ENCODE measurements around the gene ZNHIT1. TPM values are rescaled to one million over a fixed set of nuclear protein-coding genes. Genes with fewer than 3 reads are reported as not detected.

ZNHIT1 gene
- total RNA-seq, 2 experiments from 2014 or later = 44.2 TPM

- ATAC-seq = no peak
- CTCF ChIA-PET = interaction anchor here (1.0 kb wide), 1 partner anchor 17 kb away, joined by 3 read pairs; no protein-coding TSS in a partner anchor
- intact Hi-C loops (cut with DNase I, micrococcal nuclease) = no loop called here
- H3K4me3 Mint-ChIP-seq = no peak overlapping the region
- H3K27me3 Mint-ChIP-seq = peaks cover 4% of the 10 kb centered on the region
- no peaks in the 10 kb centered on the region for H3K4me1 Mint-ChIP-seq
- H3K9me3 Mint-ChIP-seq (ENCODE audit: low read depth) = no peaks in the 10 kb centered on the region
- no peak for DNase-seq
- POLR2A ChIA-PET = no interaction called here
- no peaks in the 10 kb centered on the region for H3K36me3 Mint-ChIP-seq (ENCODE audit: low read depth)
- no peak overlapping the region for H3K27ac Mint-ChIP-seq
Measured at GRCh38 chr7:101265622-101266516, 47.9 kb downstream of the ZNHIT1 start.

DNA sequence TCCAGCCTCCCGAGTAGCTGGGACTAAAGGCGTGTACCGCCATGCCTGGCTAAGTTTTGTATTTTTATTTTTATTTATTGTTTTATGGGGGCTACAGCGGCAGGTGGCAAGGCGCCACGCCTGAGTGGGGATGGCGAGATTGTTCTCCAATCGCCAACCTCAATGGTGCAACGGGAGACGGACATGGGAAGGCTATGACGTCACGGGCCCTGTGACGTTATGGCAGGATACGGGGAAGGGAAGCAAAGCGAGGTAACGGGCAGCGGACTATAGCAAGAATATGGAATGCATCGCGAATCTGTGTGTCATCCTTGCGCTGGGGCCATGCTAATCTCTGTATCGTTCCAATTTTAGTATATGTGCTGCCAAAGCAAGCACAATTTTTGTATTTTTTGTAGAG is 51.7 kb downstream of the ZNHIT1 start:
- CTCF ChIA-PET = no interaction called here
- POLR2A ChIA-PET = no interaction called here
- peaks cover 9% of the 10 kb centered on the region for H3K27me3 Mint-ChIP-seq
- H3K4me3 Mint-ChIP-seq = no peak overlapping the region
- H3K27ac Mint-ChIP-seq = no peak overlapping the region
- no peaks in the 10 kb centered on the region for H3K9me3 Mint-ChIP-seq (ENCODE audit: low read depth)
- H3K4me1 Mint-ChIP-seq = no peaks in the 10 kb centered on the region
- DNase-seq (no peak), ATAC-seq (no peak)
- intact Hi-C loops (cut with DNase I, micrococcal nuclease) = no loop called here
- H3K36me3 Mint-ChIP-seq (ENCODE audit: low read depth) = no peaks in the 10 kb centered on the region

- intact Hi-C loops (cut with DNase I, micrococcal nuclease) = no loop called here
- no peaks in the 10 kb centered on the region for H3K9me3 Mint-ChIP-seq (ENCODE audit: low read depth)
- CTCF ChIA-PET = interaction anchor here (0.6 kb wide), 1 partner anchor 91 kb away, joined by 3 read pairs; the partner anchor contains the start of gene COL26A1
- H3K4me3 Mint-ChIP-seq = no peak overlapping the region
- no peak overlapping the region for H3K27ac Mint-ChIP-seq
- ATAC-seq (no peak), DNase-seq (no peak)
- peaks cover 8% of the 10 kb centered on the region for H3K27me3 Mint-ChIP-seq
- no peaks in the 10 kb centered on the region for H3K36me3 Mint-ChIP-seq (ENCODE audit: low read depth)
- no peaks in the 10 kb centered on the region for H3K4me1 Mint-ChIP-seq
- POLR2A ChIA-PET = no interaction called here
Measured at GRCh38 chr7:101271021-101271420, 53.1 kb downstream of the ZNHIT1 start.

GRCh38 chr7:101273206-101273605 is 55.2 kb downstream of the ZNHIT1 start:
- no peaks in the 10 kb centered on the region for H3K4me1 Mint-ChIP-seq
- no peak overlapping the region for H3K27ac Mint-ChIP-seq
- ChIA-PET POLR2A (interaction anchor here (0.6 kb wide), 1 partner anchor 847 kb away, joined by 3 read pairs; no protein-coding TSS in a partner anchor), CTCF (interaction anchor here (0.7 to 2.1 kb wide), 3 partner anchors 10 to 437 kb away, joined by 3 to 9 read pairs (median 4); no protein-coding TSS in a partner anchor)
- ATAC-seq = no peak
- intact Hi-C loops (cut with DNase I, micrococcal nuclease) = no loop called here
- H3K9me3 Mint-ChIP-seq (ENCODE audit: low read depth) = no peaks in the 10 kb centered on the region
- no peak for DNase-seq
- H3K36me3 Mint-ChIP-seq (ENCODE audit: low read depth) = no peaks in the 10 kb centered on the region
- no peak overlapping the region for H3K4me3 Mint-ChIP-seq
- peaks cover 8% of the 10 kb centered on the region for H3K27me3 Mint-ChIP-seq

Other genes with a start within 250 kb of the ZNHIT1 start
- under 1 TPM in 1 of 2 experiments, not detected in 1; 0.34 TPM for gene MUC12, start 248.6 kb upstream of the ZNHIT1 start, total RNA-seq
- not detected for gene MUC17, start 198.1 kb upstream of the ZNHIT1 start, total RNA-seq
- 10 to 100 TPM; 35.3 to 40.8 TPM for gene TRIM56, start 132.7 kb upstream of the ZNHIT1 start, total RNA-seq
- gene SERPINE1, start 91.1 kb upstream of the ZNHIT1 start, total RNA-seq = under 1 TPM; 0.05 to 0.07 TPM
- 10 to 100 TPM; 33.7 to 43.0 TPM for gene AP1S1, start 63.7 kb upstream of the ZNHIT1 start, total RNA-seq
- gene VGF, start 52.6 kb upstream of the ZNHIT1 start, total RNA-seq = under 1 TPM; 0.09 to 0.11 TPM
- not detected for gene NAT16, start 37.9 kb upstream of the ZNHIT1 start, total RNA-seq
- not detected for gene MOGAT3, start 17.1 kb upstream of the ZNHIT1 start, total RNA-seq
- gene PLOD3, start 584 bp upstream of the ZNHIT1 start, total RNA-seq = 10 to 100 TPM; 30.7 to 35.9 TPM
- gene CLDN15, start 19.6 kb downstream of the ZNHIT1 start, total RNA-seq = 10 to 100 TPM; 16.4 to 17.2 TPM
- 10 to 100 TPM; 70.5 to 92.6 TPM for gene FIS1, start 26.9 kb downstream of the ZNHIT1 start, total RNA-seq
- 1 to 10 TPM; 6.0 to 6.7 TPM for gene IFT22, start 103.6 kb downstream of the ZNHIT1 start, total RNA-seq
- not detected for gene COL26A1, start 144.7 kb downstream of the ZNHIT1 start, total RNA-seq

All from activated CD4-positive, alpha-beta T cell treated with anti-CD3 and anti-CD28 coated beads for 36 hours (primary cell).